GM18498 (cell line): ENCODE data around the gene CAPN2.

Source experiments
- ATAC-seq: cut with Tn5 transposase; IDR thresholded peaks from one replicate; pipeline ENCODE4 v1.9.1; 2021; ENCODE audit warnings: mild to moderate bottlenecking, moderate library complexity; ENCODE audit not compliant: unreplicated experiment

CAPN2 gene

DNA sequence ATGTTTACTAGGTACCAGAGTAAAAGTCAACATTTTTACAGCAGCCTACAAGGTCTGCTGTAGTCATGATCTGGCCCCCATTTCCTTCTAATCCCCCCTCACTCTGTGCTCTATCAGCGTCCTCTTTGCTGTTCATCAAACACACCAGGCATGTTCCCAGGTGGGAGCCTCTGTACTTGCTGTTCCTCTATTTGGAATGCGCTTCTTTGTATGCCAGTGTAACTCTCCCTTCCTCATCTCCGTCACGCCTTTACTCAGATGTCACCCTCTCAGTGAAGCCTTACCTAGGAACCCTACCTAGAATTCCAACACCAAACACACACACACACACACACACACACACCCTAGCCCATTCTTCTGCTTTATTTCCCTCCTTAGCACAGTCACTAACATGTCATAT, 112.4 kb downstream of the CAPN2 start:
- ATAC-seq = no peak
